HEK293T (cell line): ENCODE data around the gene GRB14.

Source experiments
- ARNT ChIP-seq: fragments of 450-650 bp; IDR thresholded peaks from 2 replicates; pipeline ENCODE4 v1.6.1; 2017; ENCODE audit warnings: mild to moderate bottlenecking
- BHLHE40 ChIP-seq: fragments of 450-650 bp; IDR thresholded peaks from 2 replicates; pipeline ENCODE4 v1.6.1; 2016; ENCODE audit warnings: mild to moderate bottlenecking, moderate library complexity, borderline replicate concordance
- CTBP1 ChIP-seq: fragments of 450-650 bp; IDR thresholded peaks from 2 replicates; pipeline ENCODE4 v1.6.1; 2016; ENCODE audit warnings: borderline replicate concordance
- FOXA1 ChIP-seq: fragments of 450-650 bp; IDR thresholded peaks from 2 replicates; pipeline ENCODE4 v1.6.1; 2016; ENCODE audit warnings: mild to moderate bottlenecking
- FOXM1 ChIP-seq: fragments of 450-650 bp; IDR thresholded peaks from 2 replicates; pipeline ENCODE4 v1.6.1; 2017; ENCODE audit warnings: mild to moderate bottlenecking, borderline replicate concordance
- HDGF ChIP-seq: fragments of 450-650 bp; IDR thresholded peaks from 2 replicates; pipeline ENCODE4 v1.6.1; 2017; ENCODE audit warnings: antibody characterized with exemption, borderline replicate concordance
- PKNOX1 ChIP-seq: fragments of 450-650 bp; IDR thresholded peaks from 2 replicates; pipeline ENCODE4 v1.6.1; 2016
- SP1 ChIP-seq: fragments of 450-650 bp; IDR thresholded peaks from 2 replicates; pipeline ENCODE4 v1.6.1; 2017
- SUZ12 ChIP-seq: fragments of 450-650 bp; IDR thresholded peaks from 2 replicates; pipeline ENCODE4 v1.6.1; 2016; ENCODE audit warnings: mild to moderate bottlenecking

GRCh38 chr2:164622338-164623106 is 1.2 kb upstream of the GRB14 start:
- TF ChIP-seq BHLHE40: no peak
- TF ChIP-seq FOXA1: no peak
- no peak for TF ChIP-seq ARNT
- TF ChIP-seq CTBP1: no peak
- no peak for TF ChIP-seq PKNOX1
- TF ChIP-seq SP1: no peak
- no peak for TF ChIP-seq HDGF
- no peak for TF ChIP-seq SUZ12
- no peak for TF ChIP-seq FOXM1
